T1000 (cell line): ENCODE results near the gene NHP2.
A peak's percentile ranks its signal among the peaks of the same experiment; 100 is the strongest.

Experiments
- DNase-seq: peaks from one replicate; lab custom pipeline; 2025; ENCODE audit warnings: mixed read lengths; lab: John Stamatoyannopoulos, UW

NHP2 gene

GRCh38 chr5:178114325-178115135, 39.2 kb downstream of the NHP2 start:
- DNase-seq = no peak

DNA sequence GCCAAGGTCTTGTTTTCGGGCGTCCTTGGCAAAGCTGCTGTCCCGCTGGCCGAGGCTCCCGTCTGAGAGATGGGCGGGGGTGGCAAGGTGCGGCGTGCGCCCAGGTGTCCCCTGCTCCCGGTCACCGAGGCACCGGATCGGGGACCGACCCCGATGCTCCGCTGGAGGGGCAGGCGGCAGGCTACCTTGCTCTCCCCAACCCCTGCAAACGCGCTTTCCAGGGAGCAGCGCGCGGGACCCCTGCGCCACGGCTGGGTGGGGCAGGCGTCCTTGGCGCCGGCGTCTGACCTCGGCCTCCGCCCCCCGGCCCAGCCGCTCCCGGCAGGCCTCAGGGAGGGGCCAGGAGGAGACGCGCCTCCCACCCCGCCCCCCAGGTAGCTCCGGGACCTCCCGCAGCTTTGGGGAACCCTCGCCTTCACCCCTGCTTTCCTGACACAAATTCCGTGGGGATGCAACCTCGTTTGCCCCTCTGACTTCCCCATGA, 39.8 kb downstream of the NHP2 start:
- no peak for DNase-seq

DNA sequence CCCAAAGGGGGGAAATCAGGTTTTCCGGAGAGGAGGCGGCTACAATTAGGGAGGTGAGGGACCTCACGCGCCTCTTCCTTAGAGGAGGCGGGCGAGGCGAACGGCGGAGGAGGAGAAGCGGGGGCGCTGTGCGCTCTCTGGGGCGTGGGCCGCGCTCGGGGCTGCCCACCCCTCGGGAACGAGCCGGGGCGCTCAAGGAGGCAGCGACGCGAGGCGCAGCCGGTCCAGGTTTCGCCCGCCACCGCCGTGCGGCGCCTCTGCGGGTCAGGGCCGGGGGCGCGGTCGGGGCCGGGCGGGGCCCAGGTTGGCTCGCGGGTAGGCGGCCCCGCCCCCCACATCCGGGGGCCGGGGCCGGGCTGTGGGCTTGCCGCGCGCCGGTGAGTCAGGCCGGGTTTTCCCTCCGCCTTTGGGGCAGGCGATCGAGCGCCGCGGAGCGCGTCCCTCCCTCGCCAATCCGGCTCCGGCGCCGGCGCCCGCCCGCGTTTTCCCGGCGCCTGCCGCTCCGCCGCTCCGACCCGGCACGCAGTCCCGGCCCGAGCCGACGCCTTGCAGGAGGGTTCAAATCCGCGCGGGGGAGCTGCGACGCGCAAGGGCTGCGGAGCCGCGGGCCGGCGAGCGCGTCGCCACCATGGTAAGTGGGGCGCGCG, 40.4 kb downstream of the NHP2 start, which contains the start of gene N4BP3:
N4BP3 (plus strand) TSS at position 392 of the 647 bp plus-strand sequence. CDS start 6,052 bp downstream, outside the sequence.
- DNase-seq = peak; percentile 10

DNA sequence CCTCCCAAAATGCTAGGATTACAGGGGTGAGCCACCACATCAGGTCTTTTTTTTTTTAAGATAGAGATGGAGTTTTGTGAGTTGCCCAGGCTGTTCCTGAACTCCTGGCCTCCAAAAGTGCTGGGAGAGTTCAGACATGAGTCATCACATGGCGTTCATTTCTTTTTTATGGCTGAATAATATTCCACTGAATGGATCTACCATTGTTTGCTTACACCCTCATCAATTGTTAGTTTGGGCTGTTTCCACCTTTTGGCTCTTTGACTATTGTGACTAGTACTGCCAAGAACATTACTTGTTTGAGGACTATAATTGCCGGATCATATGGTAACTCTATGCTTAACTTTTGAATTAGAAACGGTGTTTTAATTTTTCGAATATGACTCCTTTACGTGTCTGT, 41.1 kb downstream of the NHP2 start:
- DNase-seq = no peak

- DNase-seq = no peak
These were observed 41.8 kb downstream of the NHP2 start for GRCh38 chr5:178111925-178112324.

- DNase-seq = no peak
These were observed 43.2 kb downstream of the NHP2 start for GRCh38 chr5:178110511-178110910.

- DNase-seq = no peak
These were observed 44.7 kb downstream of the NHP2 start for GRCh38 chr5:178108966-178109365.

DNA sequence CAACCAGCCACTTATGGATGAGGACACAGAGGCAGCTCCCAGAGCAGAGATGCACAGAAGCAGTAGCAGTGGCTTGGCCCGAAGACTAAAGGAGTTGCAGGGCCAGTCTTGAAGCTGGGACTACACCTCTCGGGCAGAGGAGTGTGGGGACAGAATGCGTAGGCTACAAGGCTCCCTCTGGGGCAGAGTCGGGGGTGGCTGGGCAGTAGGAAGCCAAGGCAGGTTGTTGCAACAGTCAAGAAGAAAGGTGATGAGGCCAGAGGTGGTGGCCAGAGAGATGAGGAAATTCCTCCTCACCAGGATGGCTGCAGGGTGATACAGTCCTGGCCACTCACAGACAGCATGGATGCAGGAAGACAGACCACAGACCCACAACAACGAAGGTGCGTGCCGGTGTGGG, 45.2 kb downstream of the NHP2 start:
- no peak for DNase-seq

GRCh38 chr5:178107756-178108310, 45.9 kb downstream of the NHP2 start:
- no peak for DNase-seq

DNA sequence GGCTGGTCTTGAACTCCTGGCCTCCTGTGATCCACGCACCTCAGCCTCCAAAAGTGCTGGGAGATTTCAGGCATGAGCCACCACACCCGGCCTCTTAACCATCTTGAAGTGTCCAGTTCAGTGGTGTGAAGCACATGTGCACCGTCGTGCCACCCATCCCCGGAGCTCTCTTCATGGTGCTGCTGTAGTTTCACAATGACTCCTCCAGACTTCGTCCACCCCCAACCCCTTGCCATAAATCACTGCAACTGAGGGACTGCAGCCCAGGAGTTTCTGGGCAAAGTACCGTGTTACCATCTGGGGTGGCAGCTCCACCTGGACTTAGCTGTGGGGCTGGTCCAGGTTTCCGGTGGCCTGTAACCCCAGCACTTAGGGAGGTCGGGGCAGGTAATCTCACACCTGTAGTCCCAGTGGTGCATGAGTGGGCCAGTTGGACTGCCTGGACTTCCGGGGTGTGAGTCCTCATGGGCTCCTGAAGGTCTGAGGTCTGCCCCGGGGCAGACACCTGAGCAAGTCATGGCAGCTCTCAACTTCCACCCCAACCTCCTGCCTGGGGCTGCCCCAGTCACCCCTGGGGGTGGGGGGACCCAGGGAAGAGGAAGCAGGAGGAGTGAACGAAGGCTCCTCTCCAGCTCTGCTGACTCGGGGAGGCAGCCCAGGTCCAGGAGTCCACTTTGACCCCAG, 47.0 kb downstream of the NHP2 start:
- no peak for DNase-seq

DNA sequence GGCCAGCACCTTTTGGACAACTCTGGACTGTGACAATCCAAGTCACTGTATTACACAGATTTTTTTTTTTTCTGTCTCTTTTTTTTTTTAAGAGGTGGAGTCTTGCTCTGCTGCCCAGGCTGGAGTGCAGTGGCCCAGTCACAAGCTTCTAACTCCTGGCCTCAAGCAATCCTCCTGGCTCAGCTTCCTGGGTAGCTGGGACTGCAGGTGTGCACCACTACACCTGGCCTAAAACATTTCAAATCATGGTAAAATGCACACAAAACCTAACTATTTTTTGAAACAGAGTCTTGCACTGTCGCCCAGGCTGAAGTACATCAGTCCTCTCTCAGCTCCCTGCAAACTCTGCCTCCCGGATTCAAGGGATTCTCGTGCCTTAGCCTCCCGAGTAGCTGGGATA, 47.6 kb downstream of the NHP2 start:
- DNase-seq = no peak

- no peak for DNase-seq
These were observed 49.2 kb downstream of the NHP2 start for GRCh38 chr5:178104492-178104891.

- no peak for DNase-seq
These were observed 50.1 kb downstream of the NHP2 start for GRCh38 chr5:178103612-178104011.
